Right lobe of liver (tissue), 4 donors: ENCODE data around the gene JAG1.

Source experiments
- POLR2A ChIP-seq: fragments of 450-650 bp; IDR thresholded peaks from one replicate; pipeline ENCODE4 v1.6.1; 2017; ENCODE audit warnings: antibody characterized with exemption, mild to moderate bottlenecking
- TF ChIP-seq, protein P1 (sequence below), 4 donors: fragments of 200-600 bp in 3 of 4; fragments of 450-650 bp in 1 of 4; IDR thresholded peaks; one replicate each; pipeline versions ENCODE4 v1.5.1 to v1.8.0; 2016 to 2022; ENCODE audit warnings: antibody characterized with exemption in 4 of 4, mild to moderate bottlenecking in 2 of 4
- donor health status: DM: no; HTN: no; CAD: no.
- donor health status: DM: no; HTN: no; CAD: no.
- donor health status: DM: no; HTN: yes; CAD: no.

DNA sequence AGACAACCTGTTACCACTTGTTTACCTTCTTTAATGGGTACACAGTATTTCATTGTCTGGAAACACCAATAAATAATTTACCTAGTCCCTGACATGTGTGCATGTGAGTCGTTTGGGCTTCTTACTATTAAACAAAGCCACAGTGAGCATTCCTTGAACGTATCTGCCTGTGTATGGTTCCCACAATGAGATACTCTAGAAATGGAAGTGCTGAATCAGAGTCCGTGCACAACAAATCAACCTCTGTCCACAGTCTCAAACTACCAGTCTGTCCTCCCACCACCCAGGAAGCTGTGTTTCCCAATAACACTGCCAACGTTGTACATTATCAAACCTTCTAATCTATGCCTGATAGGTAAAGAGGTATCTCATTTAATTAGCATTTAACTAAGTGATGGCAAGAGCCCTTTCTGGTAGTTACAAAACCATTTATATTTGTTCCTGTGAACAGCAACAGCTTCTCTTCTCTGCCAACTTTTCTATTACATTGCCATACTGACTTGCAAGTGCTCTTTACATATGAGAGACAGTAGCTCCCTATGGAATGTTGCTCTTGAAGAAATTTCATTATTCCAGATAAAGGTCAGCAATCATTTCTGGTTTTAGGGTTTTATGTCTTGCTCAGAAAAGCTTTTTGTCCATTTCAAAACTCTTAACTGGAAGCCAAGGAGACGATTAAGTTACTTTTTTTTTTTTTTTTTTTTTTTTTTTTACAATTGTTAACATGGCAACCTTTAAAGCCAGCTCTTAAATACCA, 14.7 kb downstream of the JAG1 start:
- TF ChIP-seq, protein P1, sequence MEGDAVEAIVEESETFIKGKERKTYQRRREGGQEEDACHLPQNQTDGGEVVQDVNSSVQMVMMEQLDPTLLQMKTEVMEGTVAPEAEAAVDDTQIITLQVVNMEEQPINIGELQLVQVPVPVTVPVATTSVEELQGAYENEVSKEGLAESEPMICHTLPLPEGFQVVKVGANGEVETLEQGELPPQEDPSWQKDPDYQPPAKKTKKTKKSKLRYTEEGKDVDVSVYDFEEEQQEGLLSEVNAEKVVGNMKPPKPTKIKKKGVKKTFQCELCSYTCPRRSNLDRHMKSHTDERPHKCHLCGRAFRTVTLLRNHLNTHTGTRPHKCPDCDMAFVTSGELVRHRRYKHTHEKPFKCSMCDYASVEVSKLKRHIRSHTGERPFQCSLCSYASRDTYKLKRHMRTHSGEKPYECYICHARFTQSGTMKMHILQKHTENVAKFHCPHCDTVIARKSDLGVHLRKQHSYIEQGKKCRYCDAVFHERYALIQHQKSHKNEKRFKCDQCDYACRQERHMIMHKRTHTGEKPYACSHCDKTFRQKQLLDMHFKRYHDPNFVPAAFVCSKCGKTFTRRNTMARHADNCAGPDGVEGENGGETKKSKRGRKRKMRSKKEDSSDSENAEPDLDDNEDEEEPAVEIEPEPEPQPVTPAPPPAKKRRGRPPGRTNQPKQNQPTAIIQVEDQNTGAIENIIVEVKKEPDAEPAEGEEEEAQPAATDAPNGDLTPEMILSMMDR (IDR thresholded peaks at IDR 0.05) = no peak
- TF ChIP-seq POLR2A = no peak
